ENCODE data around the gene GP9. TPM values are rescaled to one million over a fixed set of nuclear protein-coding genes. Genes with fewer than 3 reads are reported as not detected.
"Not testable (repeated sequence)": the region's sequence is repeated elsewhere in the genome, so short reads cannot be mapped to it uniquely, and the experiment has no call there.

The GP9 gene
- total and polyA plus RNA-seq, 3 donors from 2014 or later = 1.4 to 2.1 (median 1.7) TPM

DNA sequence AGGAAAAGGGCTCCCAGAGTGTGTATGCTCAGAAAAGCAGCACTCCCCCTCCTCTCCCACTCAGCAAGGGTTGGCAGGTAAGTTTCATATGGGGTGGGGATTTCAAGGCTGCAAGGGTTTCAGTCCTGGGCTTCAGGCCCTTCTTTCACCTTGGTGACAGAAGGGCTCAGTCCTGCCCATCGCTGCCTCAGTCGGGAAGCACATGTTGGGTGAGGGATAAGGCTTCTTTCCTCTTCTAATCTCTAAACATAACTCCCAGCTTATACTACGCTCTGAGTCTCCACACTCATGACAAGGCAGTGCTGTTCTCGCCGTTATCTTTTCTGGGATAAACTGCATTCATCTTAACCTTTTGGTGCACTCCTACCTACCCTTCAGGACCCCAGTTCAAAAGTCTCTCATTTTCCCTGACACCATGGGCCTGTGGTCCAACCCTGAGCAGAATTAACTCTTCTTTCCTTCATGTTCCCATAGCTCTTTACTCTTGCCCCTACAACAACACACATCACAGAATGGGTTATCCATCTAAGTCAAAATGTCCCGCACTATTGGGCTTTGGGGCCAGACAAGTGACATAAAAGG, 44.0 kb downstream of the GP9 start:
- H3K4me1 ChIP-seq = peaks cover 36% of the 10 kb centered on the region
- no peaks in the 10 kb centered on the region for H3K9me3 ChIP-seq
- H3K27ac ChIP-seq = no peak overlapping the region
- no peak for TF ChIP-seq POLR2A (IDR thresholded peaks at IDR 0.05)
- TF ChIP-seq, protein P1, sequence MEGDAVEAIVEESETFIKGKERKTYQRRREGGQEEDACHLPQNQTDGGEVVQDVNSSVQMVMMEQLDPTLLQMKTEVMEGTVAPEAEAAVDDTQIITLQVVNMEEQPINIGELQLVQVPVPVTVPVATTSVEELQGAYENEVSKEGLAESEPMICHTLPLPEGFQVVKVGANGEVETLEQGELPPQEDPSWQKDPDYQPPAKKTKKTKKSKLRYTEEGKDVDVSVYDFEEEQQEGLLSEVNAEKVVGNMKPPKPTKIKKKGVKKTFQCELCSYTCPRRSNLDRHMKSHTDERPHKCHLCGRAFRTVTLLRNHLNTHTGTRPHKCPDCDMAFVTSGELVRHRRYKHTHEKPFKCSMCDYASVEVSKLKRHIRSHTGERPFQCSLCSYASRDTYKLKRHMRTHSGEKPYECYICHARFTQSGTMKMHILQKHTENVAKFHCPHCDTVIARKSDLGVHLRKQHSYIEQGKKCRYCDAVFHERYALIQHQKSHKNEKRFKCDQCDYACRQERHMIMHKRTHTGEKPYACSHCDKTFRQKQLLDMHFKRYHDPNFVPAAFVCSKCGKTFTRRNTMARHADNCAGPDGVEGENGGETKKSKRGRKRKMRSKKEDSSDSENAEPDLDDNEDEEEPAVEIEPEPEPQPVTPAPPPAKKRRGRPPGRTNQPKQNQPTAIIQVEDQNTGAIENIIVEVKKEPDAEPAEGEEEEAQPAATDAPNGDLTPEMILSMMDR (IDR thresholded peaks at IDR 0.05) = no peak
- no peaks in the 10 kb centered on the region for H3K27me3 ChIP-seq
- DNase-seq = no peak
- 74 to 81% methylated on average over 6 of the region's 6 CpGs for WGBS, 2 donors
- H3K4me3 ChIP-seq = no peak overlapping the region
- intact Hi-C loops (cut with DNase I; ENCODE audit: low total_unique reads) = no loop called here
- H3K36me3 ChIP-seq (ENCODE audit: low read depth, missing control alignments) = no peaks in the 10 kb centered on the region

DNA sequence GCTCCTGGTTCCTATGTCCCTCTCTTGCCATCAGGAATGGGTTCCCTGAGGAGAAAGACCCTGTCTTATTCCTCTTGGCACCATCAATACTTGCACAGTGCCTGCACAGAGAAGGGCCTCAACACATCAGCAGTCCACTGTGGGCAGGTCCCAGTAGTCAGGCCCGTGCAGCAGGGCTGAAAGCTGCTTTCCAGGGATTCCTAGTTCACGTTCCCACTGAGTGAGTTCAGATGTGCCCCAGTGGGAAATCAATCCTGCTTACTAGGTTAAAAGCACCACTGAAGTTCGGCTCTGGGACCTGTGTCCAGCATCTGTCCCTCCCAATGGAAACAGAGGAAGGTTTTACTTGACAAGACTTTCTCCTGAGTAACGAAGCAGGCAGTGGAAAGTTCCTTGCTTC, 45.3 kb downstream of the GP9 start:
- TF ChIP-seq, protein P1 (IDR thresholded peaks at IDR 0.05) = no peak
- no peak for TF ChIP-seq POLR2A (IDR thresholded peaks at IDR 0.05)
- DNase-seq = no peak
- no peak overlapping the region for H3K27ac ChIP-seq
- no peaks in the 10 kb centered on the region for H3K36me3 ChIP-seq (ENCODE audit: low read depth, missing control alignments)
- no peak overlapping the region for H3K4me3 ChIP-seq
- intact Hi-C loops (cut with DNase I; ENCODE audit: low total_unique reads) = no loop called here
- H3K9me3 ChIP-seq = no peaks in the 10 kb centered on the region
- H3K27me3 ChIP-seq = no peaks in the 10 kb centered on the region
- peaks cover 36% of the 10 kb centered on the region for H3K4me1 ChIP-seq
- WGBS, 2 donors = 38 to 39% methylated on average over 4 of the region's 4 CpGs

DNA sequence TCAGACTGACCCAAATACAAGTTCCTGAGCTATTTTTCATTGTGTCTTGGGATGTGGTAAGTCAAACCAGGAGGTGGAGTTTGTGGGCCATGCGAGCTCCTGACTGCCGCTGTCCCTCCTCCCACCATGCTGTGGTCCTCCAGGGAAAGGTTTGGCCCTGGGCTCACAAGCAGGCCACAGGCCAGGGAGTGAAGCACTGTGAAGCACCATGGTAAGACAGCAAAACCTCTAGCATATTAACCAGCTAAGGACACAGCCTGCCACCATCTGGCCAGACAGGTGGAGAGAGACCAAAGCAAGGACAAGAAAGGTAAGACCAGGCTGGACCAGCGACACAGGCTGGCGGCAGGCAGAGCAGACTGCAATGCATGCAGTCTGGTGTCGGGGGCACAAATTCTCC, 45.7 kb downstream of the GP9 start:
- Histone ChIP-seq H3K4me3 (no peak overlapping the region), H3K27me3 (no peaks in the 10 kb centered on the region), H3K36me3 (ENCODE audit: low read depth, missing control alignments) (no peaks in the 10 kb centered on the region), H3K9me3 (no peaks in the 10 kb centered on the region), H3K4me1 (peaks cover 35% of the 10 kb centered on the region), H3K27ac (no peak overlapping the region)
- WGBS, 2 donors = 70 to 83% methylated on average over 5 of the region's 5 CpGs
- TF ChIP-seq POLR2A (IDR thresholded peaks at IDR 0.05) = no peak
- TF ChIP-seq, protein P1 (IDR thresholded peaks at IDR 0.05) = no peak
- DNase-seq = peak; percentile 42
- intact Hi-C loops (cut with DNase I; ENCODE audit: low total_unique reads) = no loop called here

DNA sequence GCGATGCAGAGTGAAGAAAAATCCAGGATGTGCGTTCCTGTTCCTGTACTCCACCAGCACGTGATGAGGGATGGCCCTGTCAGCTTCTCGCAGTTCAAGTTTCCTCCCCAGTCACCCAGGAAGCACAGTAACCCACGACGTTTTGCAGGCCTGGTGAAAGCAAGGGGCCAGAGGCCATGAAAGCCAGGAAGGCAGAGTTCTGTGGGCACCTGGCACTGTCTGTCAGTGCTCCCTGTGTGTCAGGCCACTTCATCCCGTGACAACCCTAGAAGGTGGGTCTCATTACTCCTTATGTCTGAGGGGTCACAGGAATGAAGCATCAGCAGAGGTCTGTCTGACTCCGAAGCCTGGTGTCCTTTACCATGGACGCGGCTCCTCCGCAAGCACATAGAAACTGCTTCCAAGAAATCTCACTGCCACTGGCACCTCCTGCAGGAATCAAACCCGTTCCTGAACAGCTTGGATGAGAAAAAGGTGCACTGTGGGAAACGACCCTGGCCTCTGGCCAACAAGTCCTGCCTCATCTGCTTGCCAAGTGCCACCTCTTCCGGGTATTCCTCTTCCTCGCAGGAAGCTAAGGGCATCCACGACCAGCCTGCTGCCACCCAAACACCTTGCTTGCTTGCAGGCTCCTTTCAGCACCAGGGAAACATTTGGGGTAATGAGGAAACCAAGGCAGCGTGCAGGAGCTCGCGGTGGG, 46.4 kb downstream of the GP9 start:
- WGBS, 2 donors = 75 to 77% methylated on average over 14 to 19 of the region's 19 CpGs
- Histone ChIP-seq H3K4me1 (peaks cover 28% of the 10 kb centered on the region), H3K36me3 (ENCODE audit: low read depth, missing control alignments) (no peaks in the 10 kb centered on the region), H3K27me3 (no peaks in the 10 kb centered on the region), H3K27ac (no peak overlapping the region), H3K9me3 (no peaks in the 10 kb centered on the region), H3K4me3 (no peak overlapping the region)
- TF ChIP-seq, protein P1 (IDR thresholded peaks at IDR 0.05) = no peak
- TF ChIP-seq POLR2A (IDR thresholded peaks at IDR 0.05) = no peak
- intact Hi-C loops (cut with DNase I; ENCODE audit: low total_unique reads) = no loop called here
- DNase-seq = no peak

DNA sequence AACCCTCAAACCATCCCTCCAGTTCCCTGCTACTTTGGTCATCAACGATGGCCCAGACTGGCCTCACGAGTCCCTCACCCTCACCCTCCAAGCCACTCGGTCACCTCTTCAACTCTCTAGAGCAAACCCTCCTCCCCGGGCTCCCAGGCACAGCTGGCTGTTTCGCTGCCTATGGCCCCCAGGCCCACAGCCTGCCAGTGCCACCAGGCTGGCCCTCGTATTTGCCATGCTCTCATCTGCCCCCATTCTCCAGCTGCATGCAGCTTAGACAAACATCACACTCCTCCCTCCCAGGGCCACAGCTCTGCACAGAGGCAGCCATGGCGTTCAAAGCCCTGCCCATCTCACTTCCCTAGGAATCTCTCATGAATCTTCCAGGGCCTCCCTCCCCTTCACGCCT, 47.2 kb downstream of the GP9 start:
- Histone ChIP-seq H3K27ac (no peak overlapping the region), H3K36me3 (ENCODE audit: low read depth, missing control alignments) (no peaks in the 10 kb centered on the region), H3K4me3 (no peak overlapping the region), H3K9me3 (no peaks in the 10 kb centered on the region), H3K4me1 (peaks cover 27% of the 10 kb centered on the region), H3K27me3 (no peaks in the 10 kb centered on the region)
- no peak for DNase-seq
- no peak for TF ChIP-seq POLR2A (IDR thresholded peaks at IDR 0.05)
- 89 to 91% methylated on average over 8 of the region's 8 CpGs for WGBS, 2 donors
- intact Hi-C loops (cut with DNase I; ENCODE audit: low total_unique reads) = no loop called here

DNA sequence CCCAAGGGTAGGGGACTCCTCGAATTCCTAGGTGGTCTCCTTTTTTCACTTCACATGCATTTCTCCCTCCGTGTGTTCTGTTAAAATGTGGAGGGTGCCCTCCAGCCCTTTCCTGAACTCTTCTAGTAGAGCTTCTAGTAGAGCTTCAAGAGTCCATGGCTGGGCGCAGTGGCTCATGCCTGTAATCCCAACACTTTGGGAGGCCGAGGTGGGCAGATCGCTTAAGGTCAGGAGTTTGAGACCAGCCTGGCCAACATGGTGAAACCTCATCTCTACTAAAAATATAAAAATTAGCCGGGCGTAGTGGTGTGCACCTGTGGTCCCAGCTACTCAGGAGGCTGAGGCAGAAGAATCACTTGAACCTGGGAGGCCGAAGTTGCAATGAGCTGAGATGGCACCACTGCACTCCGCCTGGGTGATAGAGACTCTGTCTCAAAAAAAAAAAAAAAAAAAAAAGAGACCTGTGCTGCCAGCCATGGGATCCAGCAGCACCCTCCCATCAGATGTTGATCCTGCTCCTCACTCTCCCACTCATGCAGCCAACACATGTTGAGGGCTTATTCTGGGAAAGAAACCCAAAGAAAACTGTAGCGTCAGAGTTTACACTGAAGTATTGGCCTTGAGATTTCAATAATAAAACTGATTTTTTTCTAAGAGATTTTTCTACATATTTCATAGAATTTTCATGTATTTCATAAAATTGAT, 50.6 kb downstream of the GP9 start:
- H3K36me3 ChIP-seq (ENCODE audit: low read depth, missing control alignments); H3K27me3 ChIP-seq; H3K27ac ChIP-seq; DNase-seq; intact Hi-C loops (cut with DNase I; ENCODE audit: low total_unique reads); H3K9me3 ChIP-seq; H3K4me3 ChIP-seq: not testable (repeated sequence)
- peaks cover 12% of the 10 kb centered on the region for H3K4me1 ChIP-seq
- WGBS, 2 donors = 80 to 90% methylated on average over 10 of the region's 10 CpGs

Measured in testis (tissue), 3 donors.